HEK293 (cell line): Measurements from ENCODE around the gene KDM4B.

ENCODE experiments used
- CTCF ChIA-PET: fragments of 350-600 bp; formaldehyde crosslinking; extraction: SDS; loops from one replicate; lab custom pipeline; 2021; ENCODE audit warnings: antibody characterized with exemption; lab: Yijun Ruan, JAX
- POLR2A ChIA-PET: fragments of 300-600 bp; formaldehyde crosslinking; extraction: SDS; loops from one replicate; lab custom pipeline; 2020; ENCODE audit warnings: antibody characterized with exemption, inconsistent platforms; lab: Yijun Ruan, JAX
- H3K27ac ChIP-seq: fragments of 200-500 bp; sonication (Bioruptor generic); 2 replicates; pipeline ENCODE4 v1.5.1; 2014; ENCODE audit warnings: low read depth, low read length, control low read depth, inconsistent platforms; ENCODE audit errors: extremely low read depth
- H3K36me3 ChIP-seq, 2 experiments: fragments of 200-500 bp in 1 of 2; sonication (Bioruptor generic) in 1 of 2; 1 replicate in 1 of 2; 2 replicates in 1 of 2; pipeline ENCODE4 v1.5.1; 2014 to 2017; ENCODE audit warnings: inconsistent platforms in 2 of 2, low read length in 2 of 2; ENCODE audit not compliant: control insufficient read depth in 2 of 2, insufficient read depth in 1 of 2
- H3K4me1 ChIP-seq: fragments of 200-500 bp; sonication (Bioruptor generic); 2 replicates; pipeline ENCODE4 v1.5.1; 2014; ENCODE audit warnings: mild to moderate bottlenecking, low read length, inconsistent platforms; ENCODE audit not compliant: control insufficient read depth, insufficient read depth
- H3K4me3 ChIP-seq: 2 replicates; pipeline ENCODE4 v1.5.1; 2011; ENCODE audit warnings: low read depth, mild to moderate bottlenecking, control low read depth, low read length, moderate library complexity
- H3K9me3 ChIP-seq: fragments of 200-500 bp; sonication (Bioruptor generic); 2 replicates; pipeline ENCODE4 v1.5.1; 2014; ENCODE audit warnings: low read depth, low read length, inconsistent platforms; ENCODE audit not compliant: control insufficient read depth, insufficient read depth
- BCL11A ChIP-seq: fragments of 450-650 bp; formaldehyde crosslinking; IDR thresholded peaks from 2 replicates; pipeline ENCODE4 v1.5.1; 2016; ENCODE audit warnings: low read depth, missing biosample characterization, missing genetic modification characterization
- GFI1B ChIP-seq: fragments of 450-650 bp; formaldehyde crosslinking; IDR thresholded peaks from 2 replicates; pipeline ENCODE4 v1.5.1; 2016; ENCODE audit warnings: missing biosample characterization, missing genetic modification characterization
- GLI2 ChIP-seq: fragments of 450-650 bp; formaldehyde crosslinking; IDR thresholded peaks from 2 replicates; pipeline ENCODE4; 2017; ENCODE audit warnings: missing biosample characterization, missing genetic modification characterization, low read depth, borderline replicate concordance
- HOXA7 ChIP-seq: sonication (generic); formaldehyde crosslinking; IDR thresholded peaks from 2 replicates; pipeline ENCODE4 v1.8.1; 2022; ENCODE audit warnings: missing genetic modification reagents, borderline replicate concordance
- HOXC10 ChIP-seq: sonication (generic); formaldehyde crosslinking; IDR thresholded peaks from 2 replicates; pipeline ENCODE4 v1.8.1; 2023; ENCODE audit warnings: mild to moderate bottlenecking, missing genetic modification reagents
- KLF9 ChIP-seq: fragments of 450-650 bp; formaldehyde crosslinking; IDR thresholded peaks from 2 replicates; pipeline ENCODE4 v1.5.1; 2016; ENCODE audit warnings: missing biosample characterization, missing genetic modification characterization, low read depth
- RBAK ChIP-seq: fragments of 450-650 bp; formaldehyde crosslinking; IDR thresholded peaks from 2 replicates; pipeline ENCODE4 v1.5.1; 2016; ENCODE audit warnings: missing biosample characterization, missing genetic modification characterization
- WT1 ChIP-seq: fragments of 450-650 bp; formaldehyde crosslinking; IDR thresholded peaks from 2 replicates; pipeline ENCODE4 v1.5.1; 2016; ENCODE audit warnings: missing biosample characterization, missing genetic modification characterization
- ZIC2 ChIP-seq: fragments of 450-650 bp; formaldehyde crosslinking; IDR thresholded peaks from 2 replicates; pipeline ENCODE4 v1.5.1; 2016; ENCODE audit warnings: missing biosample characterization, missing genetic modification characterization
- ZNF132 ChIP-seq: fragments of 450-650 bp; formaldehyde crosslinking; IDR thresholded peaks from 2 replicates; pipeline ENCODE4 v1.5.1; 2017; ENCODE audit warnings: missing biosample characterization, missing genetic modification characterization, borderline replicate concordance
- ZNF140 ChIP-seq: fragments of 450-650 bp; formaldehyde crosslinking; IDR thresholded peaks from 2 replicates; pipeline ENCODE4 v1.5.1; 2016; ENCODE audit warnings: missing biosample characterization, missing genetic modification characterization
- ZNF18 ChIP-seq: fragments of 450-650 bp; formaldehyde crosslinking; IDR thresholded peaks from 2 replicates; pipeline ENCODE4 v1.5.1; 2016; ENCODE audit warnings: missing biosample characterization, missing genetic modification characterization
- ZNF23 ChIP-seq: fragments of 450-650 bp; formaldehyde crosslinking; IDR thresholded peaks from 2 replicates; pipeline ENCODE4 v1.5.1; 2016; ENCODE audit warnings: missing biosample characterization, missing genetic modification characterization, borderline replicate concordance
- ZNF280C ChIP-seq: fragments of 450-650 bp; formaldehyde crosslinking; IDR thresholded peaks from 2 replicates; pipeline ENCODE4 v1.5.1; 2016; ENCODE audit warnings: missing biosample characterization, missing genetic modification characterization
- ZNF362 ChIP-seq: fragments of 450-650 bp; formaldehyde crosslinking; IDR thresholded peaks from 2 replicates; pipeline ENCODE4 v1.5.1; 2016; ENCODE audit warnings: missing biosample characterization, missing genetic modification characterization
- ZNF404 ChIP-seq: fragments of 450-650 bp; formaldehyde crosslinking; IDR thresholded peaks from 2 replicates; pipeline ENCODE4 v1.5.1; 2017; ENCODE audit warnings: missing biosample characterization, missing genetic modification characterization
- ZNF433 ChIP-seq: fragments of 450-650 bp; formaldehyde crosslinking; IDR thresholded peaks from 2 replicates; pipeline ENCODE4 v1.5.1; 2016; ENCODE audit warnings: missing biosample characterization, missing genetic modification characterization, low read depth
- ZNF48 ChIP-seq: fragments of 450-650 bp; formaldehyde crosslinking; IDR thresholded peaks from 2 replicates; pipeline ENCODE4 v1.5.1; 2016; ENCODE audit warnings: missing biosample characterization, missing genetic modification characterization
- ZNF549 ChIP-seq: fragments of 450-650 bp; IDR thresholded peaks from 2 replicates; pipeline ENCODE4 v1.5.1; 2018; ENCODE audit warnings: missing biosample characterization, missing genetic modification characterization, mild to moderate bottlenecking, inconsistent platforms, moderate library complexity
- ZNF555 ChIP-seq: fragments of 450-650 bp; formaldehyde crosslinking; conservative IDR thresholded peaks from 2 replicates; pipeline ENCODE4 v1.5.1; 2017; ENCODE audit warnings: missing biosample characterization, mild to moderate bottlenecking, missing genetic modification characterization, inconsistent platforms
- ZNF571 ChIP-seq: fragments of 450-650 bp; formaldehyde crosslinking; IDR thresholded peaks from 2 replicates; pipeline ENCODE4 v1.5.0; 2017; ENCODE audit warnings: missing biosample characterization, missing genetic modification characterization
- ZNF76 ChIP-seq: fragments of 450-650 bp; formaldehyde crosslinking; IDR thresholded peaks from 2 replicates; pipeline ENCODE4; 2016; ENCODE audit warnings: low read depth, missing biosample characterization, missing genetic modification characterization, borderline replicate concordance

KDM4B gene

GRCh38 chr19:5107432-5108122 is 138.7 kb downstream of the KDM4B start:
- Histone ChIP-seq H3K4me3 (no peak overlapping the region), H3K36me3 (peaks cover 0 to 23% of the 10 kb centered on the region in 2 experiments; a peak in 2 of 3 replicates), H3K9me3 (no peaks in the 10 kb centered on the region), H3K4me1 (no peaks in the 10 kb centered on the region), H3K27ac (no peak overlapping the region)
- POLR2A ChIA-PET = no interaction called here
- CTCF ChIA-PET = no interaction called here
- TF ChIP-seq ZNF280C = no peak
- no peak for TF ChIP-seq ZNF362 (tag by site-specific recombination)
- TF ChIP-seq RBAK = no peak
- TF ChIP-seq ZIC2 (tag by site-specific recombination) = peak; percentile 93

DNA sequence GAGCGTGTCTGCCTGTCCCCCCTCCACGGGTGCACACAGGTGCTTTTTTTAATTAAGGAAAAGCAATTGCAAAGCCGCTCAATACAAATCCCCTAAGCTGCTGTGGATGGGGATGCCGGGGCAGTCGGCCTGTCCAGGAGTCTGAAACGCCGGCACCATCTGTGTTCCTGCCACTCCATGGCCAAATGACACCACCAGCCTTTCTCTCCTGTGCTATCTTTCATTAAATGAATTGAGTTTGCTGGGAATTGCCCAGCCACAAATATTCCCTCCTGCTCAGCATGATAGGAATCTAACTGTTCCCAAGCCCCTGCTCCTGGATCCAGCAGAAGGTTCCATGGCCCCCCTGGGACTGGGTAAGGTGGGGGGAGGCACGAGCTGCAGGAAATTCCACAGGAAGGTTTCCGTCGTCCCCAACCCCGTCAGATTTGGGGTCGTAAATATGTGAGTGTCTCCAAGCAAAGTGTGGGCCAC is 139.2 kb downstream of the KDM4B start:
- no peak for TF ChIP-seq ZNF140 (tag by site-specific recombination)
- TF ChIP-seq ZNF404 (tag by site-specific recombination) = no peak
- no peak for TF ChIP-seq HOXA7 (CRISPR knock-in tag)
- TF ChIP-seq ZNF18 (tag by site-specific recombination) = no peak
- no peak for TF ChIP-seq GFI1B (tag by site-specific recombination)
- TF ChIP-seq GLI2 (tag by site-specific recombination) = no peak
- no peak for TF ChIP-seq ZNF549 (tag by site-specific recombination)
- TF ChIP-seq ZIC2 (tag by site-specific recombination) = no peak
- TF ChIP-seq BCL11A (tag by site-specific recombination) = no peak
- no peak for TF ChIP-seq ZNF48
- TF ChIP-seq ZNF76 = no peak
- TF ChIP-seq KLF9 = no peak
- TF ChIP-seq ZNF555 (tag by site-specific recombination) = no peak
- no peak for TF ChIP-seq ZNF433 (tag by site-specific recombination)
- TF ChIP-seq ZNF132 (tag by site-specific recombination) = no peak
- no peak for TF ChIP-seq HOXC10
- no peak for TF ChIP-seq WT1 (tag by site-specific recombination)
- no peak for TF ChIP-seq ZNF23 (tag by site-specific recombination)
- no peak for TF ChIP-seq ZNF571 (tag by site-specific recombination)
- no peak overlapping the region for H3K4me3 ChIP-seq
- no peaks in the 10 kb centered on the region for H3K4me1 ChIP-seq
- POLR2A ChIA-PET = no interaction called here
- H3K36me3 ChIP-seq = peaks cover 0 to 23% of the 10 kb centered on the region in 2 experiments; a peak in 2 of 3 replicates
- H3K9me3 ChIP-seq = no peaks in the 10 kb centered on the region
- H3K27ac ChIP-seq = no peak overlapping the region
- CTCF ChIA-PET = no interaction called here
